Hepatocyte (in vitro differentiated cells): ENCODE results near the gene HEXIM2. TPM values are rescaled to one million over a fixed set of nuclear protein-coding genes. Genes with fewer than 3 reads are reported as not detected.
A peak's percentile ranks its signal among the peaks of the same experiment; 100 is the strongest.

Experiments
- DNase-seq: peaks from one replicate; pipeline ENCODE4 v3.0.0-alpha.2; 2016; ENCODE audit warnings: low spot score
- H2AFZ ChIP-seq: fragments of 200-600 bp; sonication (generic); 2 replicates; pipeline ENCODE4 v1.6.0; 2016; ENCODE audit warnings: antibody characterized with exemption, mild to moderate bottlenecking
- H3K27ac ChIP-seq: fragments of 200-600 bp; sonication (generic); 2 replicates; pipeline ENCODE4 v1.5.1; 2016; ENCODE audit warnings: mild to moderate bottlenecking
- H3K27me3 ChIP-seq: fragments of 200-600 bp; sonication (generic); 2 replicates; pipeline ENCODE4 v1.6.1; 2016
- H3K36me3 ChIP-seq: fragments of 200-600 bp; sonication (generic); replicated peaks from 2 replicates; pipeline ENCODE4 v1.5.1; 2016; ENCODE audit warnings: low read depth; ENCODE audit not compliant: insufficient read depth
- H3K4me1 ChIP-seq: fragments of 200-600 bp; sonication (generic); 2 replicates; pipeline ENCODE4 v1.5.1; 2016; ENCODE audit warnings: mild to moderate bottlenecking, moderate library complexity; ENCODE audit not compliant: insufficient read depth
- H3K4me2 ChIP-seq: fragments of 200-600 bp; sonication (generic); 2 replicates; pipeline ENCODE4 v1.6.0; 2016
- H3K4me3 ChIP-seq: fragments of 200-600 bp; sonication (generic); 2 replicates; pipeline ENCODE4 v1.5.1; 2016; ENCODE audit warnings: mild to moderate bottlenecking
- H3K79me2 ChIP-seq: fragments of 200-600 bp; sonication (generic); 2 replicates; pipeline ENCODE4 v1.6.0; 2017; ENCODE audit warnings: mild to moderate bottlenecking
- H3K9me2 ChIP-seq: fragments of 200-600 bp; sonication (generic); replicated peaks from 2 replicates; pipeline ENCODE4 v1.6.0; 2017; ENCODE audit warnings: mild to moderate bottlenecking; ENCODE audit not compliant: insufficient read depth
- H3K9me3 ChIP-seq: fragments of 200-600 bp; sonication (generic); 2 replicates; pipeline ENCODE4 v1.5.1; 2016; ENCODE audit warnings: low read depth, mild to moderate bottlenecking
- H4K20me1 ChIP-seq: fragments of 200-600 bp; sonication (generic); 2 replicates; pipeline ENCODE4 v1.6.0; 2016; ENCODE audit warnings: mild to moderate bottlenecking; ENCODE audit not compliant: insufficient read depth, poor library complexity, severe bottlenecking
- EZH2 ChIP-seq: fragments of 200-600 bp; sonication (generic); IDR thresholded peaks from 2 replicates; pipeline ENCODE4 v1.6.1; 2016; ENCODE audit warnings: antibody characterized with exemption, mild to moderate bottlenecking, borderline replicate concordance
- EZH2phosphoT487 ChIP-seq: fragments of 200-600 bp; sonication (generic); IDR thresholded peaks from one replicate; pipeline ENCODE4 v1.6.1; 2018; ENCODE audit warnings: antibody characterized with exemption, mild to moderate bottlenecking, low read depth, moderate library complexity; ENCODE audit not compliant: unreplicated experiment, severe bottlenecking
- WGBS: methylation state at CpG from one replicate; pipeline ENCODE4 v1.1.6; 2016; ENCODE audit warnings: low lambda C conversion rate; ENCODE audit errors: missing lambda C conversion rate; 5-methylcytosine and 5-hydroxymethylcytosine counted together
- polyA plus RNA-seq: library from polyadenylated mRNA; unstranded; fragments of >200 nt; fragmentation: Nextera tagmentation; extraction: Ambion mirVana; gene quantifications from 2 replicates; pipeline ENCODE4 v1.2.1, GENCODE V29; 2016
- total RNA-seq: library from RNA; depleted of rRNA; stranded (reverse); fragments of >200 nt; gene quantifications from 2 replicates; pipeline ENCODE4 v1.2.3, GENCODE V29; 2014
- TF ChIP-seq, protein P1 (sequence below): fragments of 200-600 bp; sonication (generic); IDR thresholded peaks from 2 replicates; pipeline ENCODE4 v1.5.1; 2016; ENCODE audit warnings: antibody characterized with exemption, mild to moderate bottlenecking; ENCODE audit not compliant: poor library complexity

HEXIM2 gene
- total and polyA plus RNA-seq, 2 experiments from 2014 or later, result 7.6 to 12.2 TPM

DNA sequence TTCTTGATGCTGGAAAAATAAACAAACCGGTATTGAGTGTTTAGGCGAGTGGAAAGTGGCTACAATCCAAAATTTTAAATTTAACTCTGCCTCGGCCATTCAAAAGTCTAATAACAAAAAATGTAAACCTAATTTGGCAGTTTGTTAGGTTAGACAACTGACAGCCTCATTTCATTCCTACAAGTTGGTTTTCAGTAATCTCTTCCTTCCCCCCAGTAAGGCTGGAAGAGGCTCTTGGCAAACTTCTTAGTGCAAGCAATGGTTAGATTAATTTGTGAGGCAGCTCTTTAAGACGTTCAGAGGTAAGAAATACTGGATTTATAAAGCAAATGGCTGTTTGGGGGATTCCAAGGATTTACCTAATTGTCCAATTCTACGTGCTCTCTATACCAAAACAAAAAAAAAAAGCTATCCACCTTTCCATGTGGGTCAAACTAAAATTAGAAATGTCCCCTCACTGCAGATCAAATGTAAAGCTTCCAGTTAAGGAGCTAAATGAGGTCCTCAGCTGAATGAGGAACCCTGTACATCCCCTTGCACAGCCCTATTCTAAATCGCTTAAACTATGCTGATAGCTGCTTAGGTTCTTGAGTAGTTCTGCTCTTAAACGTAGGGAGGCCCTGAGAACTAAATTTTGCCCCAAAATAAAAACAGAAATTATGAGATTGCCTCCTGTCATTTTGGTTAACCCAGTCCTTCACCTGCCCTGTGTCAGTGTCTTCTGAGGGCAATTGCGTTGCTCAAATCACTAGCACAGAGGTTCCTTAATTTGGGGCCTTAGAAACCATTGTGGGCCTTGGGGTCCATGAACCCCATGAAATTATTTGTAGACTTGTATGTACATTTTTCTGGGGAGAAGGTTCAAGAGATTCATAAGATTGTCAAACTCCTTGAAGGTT, 10.5 kb upstream of the HEXIM2 start:
- TF ChIP-seq EZH2phosphoT487, result no peak
- no peak for TF ChIP-seq EZH2
- TF ChIP-seq, protein P1, sequence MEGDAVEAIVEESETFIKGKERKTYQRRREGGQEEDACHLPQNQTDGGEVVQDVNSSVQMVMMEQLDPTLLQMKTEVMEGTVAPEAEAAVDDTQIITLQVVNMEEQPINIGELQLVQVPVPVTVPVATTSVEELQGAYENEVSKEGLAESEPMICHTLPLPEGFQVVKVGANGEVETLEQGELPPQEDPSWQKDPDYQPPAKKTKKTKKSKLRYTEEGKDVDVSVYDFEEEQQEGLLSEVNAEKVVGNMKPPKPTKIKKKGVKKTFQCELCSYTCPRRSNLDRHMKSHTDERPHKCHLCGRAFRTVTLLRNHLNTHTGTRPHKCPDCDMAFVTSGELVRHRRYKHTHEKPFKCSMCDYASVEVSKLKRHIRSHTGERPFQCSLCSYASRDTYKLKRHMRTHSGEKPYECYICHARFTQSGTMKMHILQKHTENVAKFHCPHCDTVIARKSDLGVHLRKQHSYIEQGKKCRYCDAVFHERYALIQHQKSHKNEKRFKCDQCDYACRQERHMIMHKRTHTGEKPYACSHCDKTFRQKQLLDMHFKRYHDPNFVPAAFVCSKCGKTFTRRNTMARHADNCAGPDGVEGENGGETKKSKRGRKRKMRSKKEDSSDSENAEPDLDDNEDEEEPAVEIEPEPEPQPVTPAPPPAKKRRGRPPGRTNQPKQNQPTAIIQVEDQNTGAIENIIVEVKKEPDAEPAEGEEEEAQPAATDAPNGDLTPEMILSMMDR, result no peak
- peaks cover 63% of the 10 kb centered on the region for H3K79me2 ChIP-seq
- peak overlapping the region; percentile 90 for H3K4me3 ChIP-seq
- H3K27me3 ChIP-seq, result no peaks in the 10 kb centered on the region
- H3K36me3 ChIP-seq, result no peaks in the 10 kb centered on the region
- DNase-seq, result no peak
- H2AFZ ChIP-seq, result no peak overlapping the region
- peaks cover 13% of the 10 kb centered on the region for H3K4me1 ChIP-seq
- no peaks in the 10 kb centered on the region for H3K9me3 ChIP-seq
- H3K27ac ChIP-seq, result peak overlapping the region; percentile 99
- 30% methylated on average over 8 of the region's 8 CpGs for WGBS
- H3K9me2 ChIP-seq, result no peaks in the 10 kb centered on the region
- peak overlapping the region; percentile 92 for H3K4me2 ChIP-seq
- peaks cover 24% of the 10 kb centered on the region for H4K20me1 ChIP-seq

DNA sequence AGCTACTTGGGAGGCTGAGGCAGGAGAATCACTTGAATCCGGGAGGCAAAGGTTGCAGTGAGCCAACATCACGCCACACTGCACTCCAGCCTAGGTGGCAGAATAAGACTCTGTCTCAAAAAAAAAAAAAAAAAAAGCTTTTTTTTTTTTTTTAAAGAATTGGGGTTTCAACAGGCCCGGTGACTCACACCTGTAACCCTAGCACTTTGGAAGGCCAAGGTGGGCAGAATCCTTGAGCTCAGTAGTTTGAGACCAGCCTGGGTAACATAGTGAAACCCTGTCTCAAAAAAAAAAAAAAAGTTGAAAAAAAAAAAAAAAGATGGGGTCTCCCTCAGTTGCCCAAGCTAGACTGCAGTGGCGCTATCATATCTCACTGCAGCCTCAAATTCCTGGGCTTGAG, 6.6 kb upstream of the HEXIM2 start:
- H3K79me2 ChIP-seq, result peaks cover 79% of the 10 kb centered on the region

GRCh38 chr17:45155483-45155882, 6.2 kb upstream of the HEXIM2 start:
- DNase-seq, result no peak
- Histone ChIP-seq H3K36me3 (no peaks in the 10 kb centered on the region), H4K20me1 (peaks cover 14% of the 10 kb centered on the region), H3K4me2 (no peak overlapping the region), H3K27me3 (no peaks in the 10 kb centered on the region), H3K9me3 (no peaks in the 10 kb centered on the region), H3K4me1 (peaks cover 28% of the 10 kb centered on the region), H3K79me2 (peaks cover 79% of the 10 kb centered on the region), H3K4me3 (no peak overlapping the region), H3K27ac (peak overlapping the region; percentile 30), H3K9me2 (no peaks in the 10 kb centered on the region), H2AFZ (no peak overlapping the region)
- WGBS, result 88% methylated on average over 2 of the region's 2 CpGs
- TF ChIP-seq EZH2, result no peak
- no peak for TF ChIP-seq EZH2phosphoT487
- TF ChIP-seq, protein P1, result no peak

More for the DNA sequence above, 6.6 kb upstream of the HEXIM2 start:
- 97% methylated on average over 4 of the region's 4 CpGs for WGBS
- DNase-seq, result no peak
- Histone ChIP-seq H4K20me1 (peaks cover 19% of the 10 kb centered on the region), H3K9me2 (no peaks in the 10 kb centered on the region), H3K4me1 (peaks cover 28% of the 10 kb centered on the region), H3K4me3 (no peak overlapping the region), H3K9me3 (no peaks in the 10 kb centered on the region), H3K36me3 (no peaks in the 10 kb centered on the region), H2AFZ (no peak overlapping the region), H3K4me2 (no peak overlapping the region), H3K27me3 (no peaks in the 10 kb centered on the region), H3K27ac (peak overlapping the region; percentile 30)
- TF ChIP-seq, protein P1, result no peak
- TF ChIP-seq EZH2 (no peak), EZH2phosphoT487 (no peak)
